22Rv1 (cell line): ENCODE results near the gene PNPO.

ENCODE experiments used
- ZFX ChIP-seq: fragments of 450-650 bp; IDR thresholded peaks from 2 replicates; pipeline ENCODE4 v1.6.1; 2017; ENCODE audit warnings: antibody characterized with exemption, borderline replicate concordance
- TF ChIP-seq, protein P1 (sequence below): fragments of 450-650 bp; IDR thresholded peaks from 2 replicates; pipeline ENCODE4 v1.5.1; 2017; ENCODE audit warnings: mild to moderate bottlenecking

DNA sequence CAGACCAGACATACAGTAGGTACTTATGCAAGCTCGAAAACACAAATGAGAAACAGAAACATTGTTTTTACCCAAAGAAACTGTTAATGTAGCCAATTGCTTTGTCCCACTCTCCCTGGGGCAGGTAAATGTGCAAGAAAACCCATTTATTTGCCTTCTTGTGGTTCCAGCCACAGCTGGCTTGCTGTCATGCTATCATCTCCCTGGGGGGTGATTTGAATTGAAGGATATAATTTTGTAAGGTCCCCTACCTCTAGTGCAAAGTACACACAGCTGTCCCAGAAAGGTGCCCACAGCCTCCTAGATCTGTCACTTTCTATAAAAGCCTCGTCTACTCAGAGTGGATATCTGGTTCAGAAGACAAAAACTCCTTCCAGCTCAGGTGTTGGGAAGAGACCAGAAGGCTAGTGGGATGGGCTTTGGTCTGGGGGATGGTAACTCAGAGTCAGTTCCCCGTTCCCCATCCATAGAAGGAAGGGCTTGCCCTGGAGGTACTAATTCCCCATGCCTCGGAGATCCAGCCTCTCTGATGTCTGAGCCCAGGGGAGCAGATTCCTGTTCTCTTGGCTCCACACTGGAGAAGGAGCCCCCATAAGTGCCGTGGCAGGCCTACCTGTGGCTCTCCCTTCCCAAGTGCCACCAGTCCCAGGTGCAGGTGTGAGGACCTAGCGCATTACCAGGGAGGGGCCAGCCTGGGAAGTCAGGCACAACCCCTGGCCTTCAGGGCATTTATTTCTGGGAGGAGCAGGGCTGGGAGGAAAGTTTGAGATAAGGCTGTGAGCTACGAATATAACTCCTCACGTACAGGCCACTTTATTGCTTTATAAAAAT is 18.7 kb downstream of the PNPO start:
- TF ChIP-seq, protein P1, sequence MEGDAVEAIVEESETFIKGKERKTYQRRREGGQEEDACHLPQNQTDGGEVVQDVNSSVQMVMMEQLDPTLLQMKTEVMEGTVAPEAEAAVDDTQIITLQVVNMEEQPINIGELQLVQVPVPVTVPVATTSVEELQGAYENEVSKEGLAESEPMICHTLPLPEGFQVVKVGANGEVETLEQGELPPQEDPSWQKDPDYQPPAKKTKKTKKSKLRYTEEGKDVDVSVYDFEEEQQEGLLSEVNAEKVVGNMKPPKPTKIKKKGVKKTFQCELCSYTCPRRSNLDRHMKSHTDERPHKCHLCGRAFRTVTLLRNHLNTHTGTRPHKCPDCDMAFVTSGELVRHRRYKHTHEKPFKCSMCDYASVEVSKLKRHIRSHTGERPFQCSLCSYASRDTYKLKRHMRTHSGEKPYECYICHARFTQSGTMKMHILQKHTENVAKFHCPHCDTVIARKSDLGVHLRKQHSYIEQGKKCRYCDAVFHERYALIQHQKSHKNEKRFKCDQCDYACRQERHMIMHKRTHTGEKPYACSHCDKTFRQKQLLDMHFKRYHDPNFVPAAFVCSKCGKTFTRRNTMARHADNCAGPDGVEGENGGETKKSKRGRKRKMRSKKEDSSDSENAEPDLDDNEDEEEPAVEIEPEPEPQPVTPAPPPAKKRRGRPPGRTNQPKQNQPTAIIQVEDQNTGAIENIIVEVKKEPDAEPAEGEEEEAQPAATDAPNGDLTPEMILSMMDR: no peak
- no peak for TF ChIP-seq ZFX
